NCI-H187 (cell line): ENCODE measurements around the gene SMAD2.

Experiments used
- DNase-seq, 2 experiments: peaks; one replicate each; lab custom pipeline; 2025; lab: John Stamatoyannopoulos, UW

Gene SMAD2

GRCh38 chr18:47898055-47898454, 32.4 kb downstream of the SMAD2 start:
- no peak for DNase-seq

DNA sequence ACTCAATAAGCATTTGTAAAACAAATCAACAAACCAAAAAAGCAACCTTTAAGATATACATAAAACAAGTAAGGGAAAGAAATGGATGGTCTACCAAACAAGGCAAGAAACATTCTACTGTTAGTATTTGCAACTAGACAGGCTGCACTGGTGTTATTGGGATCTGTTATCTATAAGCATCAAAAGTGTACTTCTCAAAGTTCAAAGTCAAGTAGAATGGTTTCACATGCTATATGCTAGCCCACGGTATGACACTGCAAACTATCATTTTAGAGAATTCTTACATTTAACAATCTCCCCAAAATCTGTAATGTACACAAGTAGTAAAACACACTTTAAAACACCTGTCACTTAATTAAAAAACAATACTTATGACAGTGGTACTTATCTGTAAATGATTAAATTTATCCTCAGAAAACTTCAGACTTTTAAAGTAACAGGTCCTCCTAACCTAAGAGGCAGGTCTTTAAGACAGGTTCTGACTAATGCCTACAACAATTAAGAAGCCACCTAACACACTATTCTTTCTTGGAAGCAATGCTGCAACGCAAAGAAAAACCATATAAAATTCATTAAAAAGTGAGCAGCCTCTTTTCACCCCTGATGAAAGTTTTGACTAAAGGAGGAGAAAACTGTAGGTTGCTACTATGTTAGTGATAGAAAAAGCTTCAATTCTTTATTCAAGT, 34.8 kb downstream of the SMAD2 start:
- DNase-seq, result no peak

DNA sequence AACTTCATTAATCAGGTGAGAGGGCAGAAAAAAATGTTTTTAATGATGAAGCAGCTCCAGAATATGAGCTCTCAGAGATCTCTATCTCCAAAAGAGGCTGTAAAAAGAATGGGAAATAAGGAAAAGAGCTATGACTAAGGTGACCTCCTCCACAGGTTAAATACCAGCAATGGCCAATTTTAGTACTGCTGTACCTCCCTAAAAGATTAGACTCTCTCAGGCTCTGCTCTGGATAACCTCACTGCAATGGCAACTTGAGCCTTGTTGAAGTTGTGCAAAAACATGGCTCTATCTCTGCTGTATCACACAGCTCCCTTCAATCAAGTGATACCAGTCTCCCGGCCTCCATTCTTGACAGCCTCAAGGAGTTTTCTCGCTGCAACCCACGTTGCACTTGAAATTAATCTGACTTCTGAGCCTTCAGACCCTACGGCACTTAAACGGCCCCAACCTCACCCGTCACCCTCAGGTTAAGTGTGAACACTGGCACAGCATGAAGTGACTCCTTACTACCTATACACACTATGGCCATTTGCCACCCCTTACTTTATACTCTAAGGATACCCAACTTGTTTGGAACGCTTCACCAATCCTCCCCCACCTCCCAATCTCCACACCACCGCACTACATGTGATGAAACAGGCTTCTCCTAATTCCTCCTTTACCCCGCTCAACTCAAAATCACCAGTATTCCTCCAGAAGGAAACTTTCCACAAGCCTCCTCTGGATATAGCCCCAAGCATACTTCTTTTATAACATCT, 36.3 kb downstream of the SMAD2 start:
- DNase-seq, result no peak

DNA sequence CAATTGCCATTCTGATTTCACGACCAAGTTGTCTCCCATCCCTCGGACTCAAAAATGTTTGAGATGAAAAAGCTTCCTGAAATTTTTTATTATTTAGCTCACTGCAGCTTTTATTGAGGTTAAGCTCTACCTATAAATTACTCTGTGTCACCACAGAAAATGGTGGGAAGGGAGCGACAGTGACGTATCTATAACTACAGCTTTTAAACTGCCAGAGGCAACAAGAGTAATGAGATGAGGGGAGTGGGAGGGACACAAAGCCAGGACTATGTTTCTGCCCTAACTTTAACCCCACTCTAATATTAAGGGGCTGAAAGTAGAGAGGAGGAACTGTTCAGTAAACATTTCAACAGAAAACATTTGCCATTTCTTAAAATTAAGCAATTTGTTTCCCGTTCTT, 37.4 kb downstream of the SMAD2 start:
- DNase-seq, result no peak

DNA sequence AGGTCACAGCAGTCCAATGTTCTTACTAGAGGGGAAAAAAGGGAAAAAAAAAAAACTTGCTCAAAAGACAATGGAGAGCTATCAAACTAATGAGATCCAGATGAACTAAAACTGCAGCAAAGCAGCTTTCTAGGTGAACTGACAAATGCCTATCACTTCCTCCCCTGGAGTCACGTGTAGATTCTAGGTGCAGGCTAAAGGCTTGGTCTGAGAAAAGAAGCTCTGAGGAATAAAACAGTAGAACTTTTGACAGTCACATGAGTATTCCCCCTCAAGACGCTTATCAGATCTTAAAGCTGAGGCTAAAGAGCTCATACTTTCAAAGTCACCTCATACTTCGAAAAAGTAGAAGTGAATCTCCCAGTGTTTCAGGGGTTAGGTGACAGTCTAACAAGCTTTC, 42.3 kb downstream of the SMAD2 start:
- DNase-seq, result no peak

GRCh38 chr18:47887227-47887626, 43.2 kb downstream of the SMAD2 start:
- no peak for DNase-seq

DNA sequence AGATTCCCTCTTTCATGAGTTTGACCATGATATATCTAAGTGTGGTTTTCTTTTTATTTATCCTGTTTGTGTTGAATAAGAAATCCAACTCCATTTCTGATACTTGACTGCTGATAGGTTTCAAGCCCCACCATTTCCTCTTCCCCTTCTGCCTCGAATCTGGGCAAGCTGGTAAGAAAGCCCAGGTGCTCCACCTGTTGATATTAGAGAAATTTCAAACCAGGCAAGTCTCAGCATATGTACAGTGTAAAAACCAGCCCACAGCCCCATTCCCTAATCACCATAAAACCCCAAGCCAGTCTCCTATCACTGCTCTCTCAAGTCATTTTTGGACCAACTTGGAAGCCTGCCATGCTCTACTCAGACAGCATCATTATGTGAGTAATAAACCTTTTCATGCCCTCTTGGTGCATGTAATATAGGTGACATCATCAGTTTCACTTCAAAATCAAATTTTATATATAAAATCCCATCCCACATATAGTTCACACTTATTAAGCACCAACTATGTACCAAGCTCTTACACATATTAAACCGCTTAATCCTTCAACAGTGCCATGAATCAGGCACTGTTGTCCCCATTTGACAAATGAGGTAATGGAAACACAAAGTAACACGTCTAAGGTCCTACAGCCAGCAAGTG, 46.6 kb downstream of the SMAD2 start:
- DNase-seq, result no peak

DNA sequence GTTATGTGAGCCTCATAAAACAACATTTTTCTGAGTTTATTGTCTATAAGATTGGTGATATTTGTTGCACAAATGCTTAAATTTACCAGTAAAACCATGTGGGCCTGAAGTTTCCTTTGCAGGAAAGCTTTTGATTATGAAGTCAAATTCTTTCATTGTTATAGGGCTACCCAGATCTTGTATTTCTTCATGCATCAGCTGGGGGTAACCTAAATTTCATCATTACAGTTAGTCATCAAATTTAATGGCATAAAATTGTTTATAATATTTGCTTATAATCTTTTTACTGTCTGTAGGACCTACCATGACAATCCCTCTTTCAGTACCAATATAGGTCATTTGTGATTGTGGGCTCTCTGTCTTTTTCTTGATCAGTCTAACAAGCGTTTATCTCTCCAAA, 47.8 kb downstream of the SMAD2 start:
- no peak for DNase-seq

DNA sequence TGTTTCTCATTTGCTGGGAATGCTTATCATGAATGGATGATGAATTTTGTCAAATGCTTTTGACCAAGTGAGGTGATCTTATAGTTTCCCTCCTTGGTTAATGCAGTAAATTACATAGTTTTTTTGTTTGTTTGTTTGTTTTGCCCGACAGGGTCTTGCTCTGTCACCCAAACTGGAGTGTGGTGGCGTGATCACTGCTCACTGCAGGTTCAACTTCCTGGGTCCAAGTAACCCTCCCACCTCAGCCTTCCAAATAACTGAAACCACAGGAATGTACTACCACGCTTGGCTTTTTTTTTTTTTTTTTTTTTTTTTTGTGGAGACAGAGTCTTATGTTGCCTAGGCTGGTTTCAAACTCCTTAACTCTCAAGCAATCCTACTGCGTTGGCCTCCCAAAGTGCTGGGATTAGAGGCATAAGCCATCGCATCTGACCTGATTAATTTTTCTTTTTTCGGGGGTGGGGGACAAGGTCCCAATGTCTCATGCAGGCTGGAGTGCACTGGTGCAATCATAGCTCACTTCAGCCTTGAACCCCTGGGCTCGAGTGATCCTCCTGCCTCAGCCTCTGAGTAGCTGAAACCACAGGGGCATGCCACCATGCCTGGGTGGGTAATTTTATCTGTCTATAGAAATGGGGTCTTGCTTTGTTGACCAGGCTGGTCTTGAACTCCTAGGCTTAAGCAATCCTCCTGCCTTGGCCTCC, 48.6 kb downstream of the SMAD2 start:
- DNase-seq, result no peak

- no peak for DNase-seq
Observed at GRCh38 chr18:47881042-47881441, 49.4 kb downstream of the SMAD2 start.

DNA sequence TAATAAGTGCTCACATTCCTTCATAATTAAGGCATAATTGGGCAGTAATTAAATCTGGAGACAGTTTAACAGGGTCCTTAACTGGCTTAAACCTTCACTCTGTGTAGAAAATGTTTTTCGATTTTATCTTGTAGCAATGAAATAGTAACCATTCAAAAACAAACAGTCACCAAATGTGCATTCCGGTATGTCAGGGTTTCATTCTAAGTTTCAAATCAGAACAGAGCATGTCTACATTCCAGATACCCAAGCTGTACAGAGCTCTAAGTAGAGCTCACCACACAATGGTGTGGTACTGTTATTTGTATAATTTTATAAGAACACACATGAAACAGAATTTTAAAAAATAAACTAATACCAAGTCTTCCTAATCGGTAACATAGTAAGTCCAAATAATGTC, 52.6 kb downstream of the SMAD2 start:
- no peak for DNase-seq

- DNase-seq, result no peak
Observed at GRCh38 chr18:47876813-47877212, 53.6 kb downstream of the SMAD2 start.

GRCh38 chr18:47873625-47874024, 56.8 kb downstream of the SMAD2 start:
- DNase-seq, result no peak

GRCh38 chr18:47872426-47872825, 58.0 kb downstream of the SMAD2 start:
- DNase-seq, result no peak

- DNase-seq, result no peak
Observed at GRCh38 chr18:47871288-47871687, 59.2 kb downstream of the SMAD2 start.

GRCh38 chr18:47870605-47871004, 59.9 kb downstream of the SMAD2 start:
- no peak for DNase-seq

GRCh38 chr18:47868744-47869143, 61.7 kb downstream of the SMAD2 start:
- DNase-seq, result no peak

GRCh38 chr18:47865183-47865582, 65.3 kb downstream of the SMAD2 start:
- no peak for DNase-seq

DNA sequence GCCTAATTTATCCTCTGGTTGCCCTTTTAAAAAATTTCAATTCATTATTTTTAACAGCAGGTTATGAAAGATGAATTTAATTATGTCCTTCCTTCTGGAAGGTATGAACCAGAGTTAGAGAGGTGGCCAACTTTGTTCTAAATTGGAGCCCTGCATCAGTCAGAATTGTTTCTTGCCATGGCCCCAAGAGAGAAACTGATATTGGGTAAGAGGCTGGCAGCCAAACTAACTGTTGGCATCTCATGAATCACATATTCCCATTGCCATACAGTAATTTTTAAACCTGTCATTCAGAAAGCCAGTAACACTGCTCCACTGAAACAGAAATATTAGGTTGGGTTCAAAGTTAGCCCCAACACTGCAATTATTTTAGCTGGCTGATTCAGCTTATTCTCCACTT, 67.4 kb downstream of the SMAD2 start:
- no peak for DNase-seq

DNA sequence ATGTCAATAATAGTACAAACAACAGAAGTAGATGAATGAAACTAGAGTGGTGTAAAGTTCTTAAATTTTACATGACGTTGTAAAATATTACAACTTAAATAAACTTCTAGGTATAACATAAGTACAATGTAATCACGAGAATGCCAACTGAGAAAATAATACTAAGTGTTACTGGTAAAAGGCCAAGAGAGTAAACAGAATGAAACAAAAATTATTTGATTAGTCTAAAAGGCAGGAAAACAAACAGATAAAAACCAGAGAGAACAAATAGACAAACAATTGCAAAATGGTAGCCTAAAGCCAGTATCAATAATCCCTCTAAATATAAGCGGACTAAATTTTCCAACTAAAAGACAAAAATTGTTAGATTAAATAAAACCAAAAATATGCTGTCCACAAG, 71.9 kb downstream of the SMAD2 start:
- no peak for DNase-seq

GRCh38 chr18:47847635-47848034, 82.8 kb downstream of the SMAD2 start:
- no peak for DNase-seq

DNA sequence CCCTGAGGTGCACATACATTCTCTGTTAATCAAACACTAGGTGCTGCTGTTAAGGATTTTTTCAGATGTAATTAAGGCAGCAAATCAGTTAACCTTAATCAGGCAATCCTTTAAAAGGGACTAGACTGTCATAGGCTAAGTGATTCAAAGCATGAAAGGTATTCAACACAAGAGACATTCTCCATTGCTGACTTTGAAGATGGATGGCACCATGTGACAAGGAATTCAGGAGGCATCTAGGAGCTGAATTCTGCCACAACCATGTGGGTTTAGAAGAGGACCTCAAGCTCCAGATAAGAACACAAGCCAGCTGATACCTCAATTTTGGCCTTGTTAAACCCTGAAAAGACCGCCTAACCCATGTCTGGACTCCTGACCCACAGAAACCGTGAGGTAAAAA, 84.0 kb downstream of the SMAD2 start:
- no peak for DNase-seq
